HG03432 (cell line): ENCODE data around the gene CUX1.

Source experiments
- ATAC-seq: cut with Tn5 transposase; IDR thresholded peaks from one replicate; pipeline ENCODE4 v1.9.1; 2021; ENCODE audit warnings: mild to moderate bottlenecking, moderate library complexity; ENCODE audit not compliant: unreplicated experiment

The CUX1 gene

GRCh38 chr7:101934618-101935017 is 117.2 kb downstream of the CUX1 start:
- no peak for ATAC-seq

GRCh38 chr7:101935521-101936141 is 118.2 kb downstream of the CUX1 start:
- no peak for ATAC-seq

DNA sequence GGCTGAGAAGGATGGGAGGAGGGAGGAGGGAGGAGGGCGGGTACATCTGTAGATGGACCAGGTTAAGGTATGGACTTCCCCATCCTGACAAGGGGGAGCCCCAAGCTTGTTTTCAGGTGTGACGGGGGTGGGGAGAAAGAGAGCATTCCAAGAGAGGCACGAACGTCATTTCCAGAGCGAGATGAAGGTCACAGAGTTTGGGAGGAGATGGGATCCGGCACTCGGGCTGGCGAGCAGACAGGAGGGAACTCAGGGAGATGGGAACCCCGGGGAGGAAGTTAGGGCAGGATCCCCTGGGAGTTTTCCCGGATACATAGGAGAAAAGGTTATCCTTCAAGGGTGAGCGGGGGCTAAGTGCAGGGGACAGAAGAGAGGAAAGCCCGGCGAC is 118.8 kb downstream of the CUX1 start:
- no peak for ATAC-seq

DNA sequence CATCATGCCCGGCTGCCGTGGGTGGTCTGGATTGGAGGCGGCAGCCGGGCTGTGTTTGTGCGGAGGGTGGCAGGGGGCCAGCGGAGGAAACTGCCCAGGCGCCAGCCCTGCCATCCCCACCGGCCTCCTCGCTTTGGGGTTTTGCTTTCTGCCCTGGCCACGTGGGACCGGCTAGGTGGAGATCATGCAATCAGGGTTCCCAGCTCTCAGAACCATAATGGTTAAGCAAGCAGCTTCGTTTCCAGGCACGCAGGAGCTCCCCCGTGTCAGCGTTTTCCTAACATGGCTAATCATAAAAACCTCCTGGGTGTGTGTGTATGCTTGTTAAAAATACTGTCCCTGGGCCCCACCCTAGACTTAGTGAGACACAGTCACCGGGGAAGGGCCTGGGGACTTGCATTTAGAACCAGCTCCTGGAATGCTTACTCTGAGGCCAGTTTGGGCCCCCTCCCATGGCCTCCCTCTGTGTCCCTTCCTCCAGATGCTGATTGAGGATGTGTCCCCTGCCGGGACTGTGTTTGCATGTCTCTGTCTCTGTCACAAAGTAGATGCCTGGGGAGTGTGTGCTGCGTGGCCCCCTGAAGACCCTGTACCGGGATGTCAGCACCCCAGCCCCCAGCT is 119.3 kb downstream of the CUX1 start:
- no peak for ATAC-seq

- no peak for ATAC-seq
These were observed 120.5 kb downstream of the CUX1 start for GRCh38 chr7:101937717-101938514.

GRCh38 chr7:101939136-101939695 is 121.8 kb downstream of the CUX1 start:
- no peak for ATAC-seq

DNA sequence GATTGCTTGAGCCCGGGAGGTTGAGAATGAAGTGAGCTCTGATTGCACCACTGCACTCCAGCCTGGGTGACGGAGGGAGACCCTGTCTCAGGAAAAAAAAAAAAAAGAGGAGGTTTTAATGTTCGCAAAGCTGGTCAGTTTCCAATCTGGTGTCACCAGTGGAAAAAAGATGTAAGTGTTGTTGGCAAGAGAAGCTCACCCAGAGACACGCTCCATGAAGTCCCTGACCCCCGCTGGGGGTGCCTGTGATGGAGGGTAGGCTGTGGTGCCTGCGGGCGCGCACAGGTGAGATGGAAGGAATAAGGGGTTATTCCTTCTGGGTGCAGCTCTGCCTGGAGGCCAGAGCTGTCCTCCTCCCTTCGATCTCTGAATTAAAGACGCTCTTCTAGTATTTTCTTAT is 122.7 kb downstream of the CUX1 start:
- no peak for ATAC-seq

GRCh38 chr7:101940830-101941229 is 123.4 kb downstream of the CUX1 start:
- no peak for ATAC-seq

GRCh38 chr7:101941481-101942383 is 124.3 kb downstream of the CUX1 start:
- ATAC-seq = no peak

DNA sequence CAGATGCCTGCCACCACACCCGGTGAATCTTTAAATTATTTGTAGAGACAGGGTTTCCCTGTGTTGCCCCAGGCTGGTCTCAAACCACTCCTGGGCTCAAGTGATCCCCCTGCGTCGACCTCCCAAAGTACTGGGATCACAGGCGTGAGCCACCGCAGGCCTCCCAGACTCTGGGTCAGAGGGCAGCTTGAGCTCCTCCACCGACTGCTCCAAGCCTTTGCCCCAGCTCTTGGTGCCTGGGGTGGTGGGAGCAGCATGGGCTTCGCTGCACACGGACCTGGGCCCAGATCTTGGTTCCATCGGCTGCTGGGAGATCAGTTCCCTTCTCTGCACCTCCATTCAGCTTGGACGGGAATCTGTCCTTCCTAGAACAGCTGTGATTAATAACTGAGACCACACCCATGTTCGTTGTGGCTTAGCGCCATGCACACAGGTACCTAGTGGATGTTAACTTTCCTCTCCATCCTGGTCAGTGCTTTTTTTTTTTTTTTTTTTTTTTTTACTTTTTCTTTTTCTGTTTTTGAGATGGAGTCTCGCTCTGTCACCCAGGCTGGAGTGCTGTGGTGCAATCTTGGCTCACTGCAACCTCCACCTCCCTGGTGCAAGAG is 125.3 kb downstream of the CUX1 start:
- ATAC-seq = no peak

DNA sequence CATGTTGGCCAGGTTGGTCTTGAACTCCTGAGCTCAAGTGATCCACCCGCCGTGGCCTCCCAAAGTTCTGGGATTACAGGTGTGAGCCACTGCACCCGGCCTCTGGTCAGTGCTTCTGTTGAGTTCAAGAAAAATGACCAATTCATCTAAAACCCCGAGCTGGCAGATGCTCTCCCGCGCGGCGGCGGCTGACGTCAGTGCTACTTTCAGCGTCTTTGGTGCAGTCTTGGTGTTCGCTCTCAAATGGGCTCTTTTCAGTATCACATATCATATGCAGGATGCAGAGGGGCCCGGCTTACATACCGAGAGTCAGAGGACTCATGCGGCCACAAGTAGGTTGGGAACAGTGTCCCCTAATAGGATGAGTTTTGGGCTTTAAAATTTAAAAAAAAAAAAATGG is 125.9 kb downstream of the CUX1 start:
- ATAC-seq = no peak

- no peak for ATAC-seq
These were observed 126.6 kb downstream of the CUX1 start for GRCh38 chr7:101943889-101944600.

- ATAC-seq = no peak
These were observed 127.2 kb downstream of the CUX1 start for GRCh38 chr7:101944611-101945010.

DNA sequence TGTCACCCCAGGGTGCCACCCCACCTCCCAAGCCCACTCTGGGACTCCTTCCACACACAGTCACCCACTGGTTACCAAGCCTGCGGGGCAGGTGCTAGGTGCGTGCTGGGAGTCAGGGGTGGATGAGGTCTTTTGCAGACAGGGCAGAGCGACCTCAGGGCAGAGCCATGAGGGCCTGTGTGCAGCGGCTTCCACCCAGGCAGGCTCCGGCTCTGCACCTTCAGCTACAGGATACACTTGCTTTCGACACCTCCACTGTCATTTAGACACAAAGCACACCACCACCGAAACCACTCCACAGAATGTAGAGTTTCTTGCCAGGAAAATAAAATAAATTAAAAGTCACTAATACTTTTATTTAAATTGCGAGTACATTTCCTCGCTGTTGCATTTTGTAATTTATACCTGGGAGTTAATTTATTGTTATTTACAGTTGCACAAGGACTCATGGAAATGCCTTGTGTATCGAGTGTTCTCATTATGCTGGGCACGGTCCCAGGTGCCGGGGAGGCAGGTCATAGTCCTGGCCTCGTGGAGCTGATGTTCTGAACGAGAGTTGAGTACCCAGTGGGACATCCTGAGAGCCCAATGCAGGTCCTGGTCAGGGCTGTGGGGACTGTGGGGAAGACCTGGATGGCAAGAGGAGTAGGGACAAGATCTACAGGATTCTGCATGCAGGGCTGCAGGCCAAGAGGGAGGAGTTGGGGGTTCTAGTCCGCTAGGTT is 127.8 kb downstream of the CUX1 start:
- ATAC-seq = no peak

GRCh38 chr7:101947899-101948298 is 130.5 kb downstream of the CUX1 start:
- ATAC-seq = no peak

GRCh38 chr7:101948650-101949049 is 131.2 kb downstream of the CUX1 start:
- ATAC-seq = no peak

- ATAC-seq = no peak
These were observed 133.2 kb downstream of the CUX1 start for GRCh38 chr7:101950450-101951119.

GRCh38 chr7:101951757-101952156 is 134.3 kb downstream of the CUX1 start:
- no peak for ATAC-seq
